Liver (tissue), 9 donors: ENCODE measurements around the gene NDUFC2. TPM values are rescaled to one million over a fixed set of nuclear protein-coding genes. Genes with fewer than 3 reads are reported as not detected.

Experiments
- DNase-seq: peaks from one replicate; pipeline ENCODE4 v3.0.0-alpha.2; 2017; ENCODE audit warnings: low spot score
- H3K27ac ChIP-seq, 2 donors: one replicate each; pipeline ENCODE4 v1.7.0; 2013; ENCODE audit warnings: inconsistent platforms in 2 of 2, low read length in 2 of 2, control low read depth in 1 of 2, low read depth in 1 of 2, mild to moderate bottlenecking in 1 of 2
- H3K27me3 ChIP-seq, 4 donors: one replicate each; pipeline versions ENCODE4 v1.6.1 to v1.7.0; 2013; ENCODE audit warnings: low read length in 3 of 4, inconsistent platforms in 1 of 4, mild to moderate bottlenecking in 1 of 4, moderate library complexity in 1 of 4; ENCODE audit not compliant: control insufficient read depth in 4 of 4, insufficient read depth in 4 of 4
- H3K36me3 ChIP-seq, 4 donors: one replicate each; pipeline versions ENCODE4 v1.6.1 to v1.7.0; 2013; ENCODE audit warnings: low read length in 3 of 4, mild to moderate bottlenecking in 3 of 4, low read depth in 1 of 4, moderate library complexity in 1 of 4; ENCODE audit not compliant: control insufficient read depth in 4 of 4, insufficient read depth in 3 of 4
- H3K4me1 ChIP-seq, 4 donors: one replicate each; pipeline versions ENCODE4 v1.6.1 to v1.7.0; 2013; ENCODE audit warnings: low read length in 3 of 4, mild to moderate bottlenecking in 3 of 4, moderate library complexity in 1 of 4; ENCODE audit not compliant: control insufficient read depth in 4 of 4, insufficient read depth in 4 of 4
- H3K4me3 ChIP-seq, 3 donors: one replicate each; pipeline versions ENCODE4 v1.6.1 to v1.7.0; 2013; ENCODE audit warnings: low read length in 3 of 3, control low read depth in 1 of 3, low read depth in 1 of 3, mild to moderate bottlenecking in 1 of 3
- H3K9ac ChIP-seq, 2 donors: one replicate each; pipeline ENCODE4 v1.7.0; 2013; ENCODE audit warnings: low read length in 2 of 2, mild to moderate bottlenecking in 2 of 2, moderate library complexity in 2 of 2, control low read depth in 1 of 2, low read depth in 1 of 2
- H3K9me3 ChIP-seq, 4 donors: one replicate each; pipeline versions ENCODE4 v1.6.1 to v1.7.0; 2013; ENCODE audit warnings: low read length in 3 of 4; ENCODE audit not compliant: control insufficient read depth in 4 of 4
- EGR1 ChIP-seq, 2 donors: IDR thresholded peaks; 2 replicates each; pipeline ENCODE4 v1.6.1; 2016 to 2018; ENCODE audit warnings: antibody characterized with exemption in 2 of 2, low read depth in 2 of 2
- FOXA1 ChIP-seq: IDR thresholded peaks from 2 replicates; pipeline ENCODE4 v1.6.1; 2016; ENCODE audit warnings: antibody characterized with exemption
- FOXA2 ChIP-seq: IDR thresholded peaks from 2 replicates; pipeline ENCODE4 v1.6.1; 2016; ENCODE audit warnings: antibody characterized with exemption
- GABPA ChIP-seq, 2 donors: IDR thresholded peaks in 1 of 2; conservative IDR thresholded peaks in 1 of 2; 2 replicates each; pipeline ENCODE4 v1.6.1; 2016; ENCODE audit warnings: antibody characterized with exemption in 2 of 2, mild to moderate bottlenecking in 1 of 2, moderate library complexity in 1 of 2
- HNF4A ChIP-seq, 2 donors: conservative IDR thresholded peaks; 2 replicates each; pipeline ENCODE4 v1.6.1; 2016; ENCODE audit warnings: antibody characterized with exemption in 2 of 2, mild to moderate bottlenecking in 2 of 2
- HNF4G ChIP-seq: IDR thresholded peaks from 2 replicates; pipeline ENCODE4 v1.6.1; 2016; ENCODE audit warnings: antibody characterized with exemption
- JUND ChIP-seq, 2 donors: IDR thresholded peaks; 2 replicates each; pipeline ENCODE4 v1.6.1; 2016; ENCODE audit warnings: antibody characterized with exemption in 2 of 2
- NR2F2 ChIP-seq: IDR thresholded peaks from 2 replicates; pipeline ENCODE4 v1.6.1; 2016; ENCODE audit warnings: antibody characterized with exemption
- RAD21 ChIP-seq, 2 donors: IDR thresholded peaks; 2 replicates each; pipeline ENCODE4 v1.6.1; 2016; ENCODE audit warnings: antibody characterized with exemption in 2 of 2, mild to moderate bottlenecking in 2 of 2
- RXRA ChIP-seq, 2 donors: IDR thresholded peaks; 2 replicates each; pipeline ENCODE4 v1.6.1; 2017 to 2018; ENCODE audit warnings: antibody characterized with exemption in 2 of 2, mild to moderate bottlenecking in 1 of 2
- SP1 ChIP-seq: IDR thresholded peaks from 2 replicates; pipeline ENCODE4 v1.6.1; 2018; ENCODE audit warnings: antibody characterized with exemption, mild to moderate bottlenecking
- TAF1 ChIP-seq: conservative IDR thresholded peaks from 2 replicates; pipeline ENCODE4 v1.6.1; 2016; ENCODE audit warnings: antibody characterized with exemption, mild to moderate bottlenecking
- YY1 ChIP-seq: IDR thresholded peaks from 2 replicates; pipeline ENCODE4 v1.6.1; 2016; ENCODE audit warnings: antibody characterized with exemption, mild to moderate bottlenecking
- WGBS: extraction: QIAGEN DNeasy Blood & Tissue Kit; methylation state at CpG from one replicate; pipeline ENCODE4 v1.1.7; 2013; 5-methylcytosine and 5-hydroxymethylcytosine counted together
- polyA plus RNA-seq, 2 donors: library from polyadenylated mRNA; stranded (reverse) in 1 of 2; unstranded in 1 of 2; fragments of 200-250 nt in 1 of 2; fragments of >200 nt in 1 of 2; fragmentation: Nextera tagmentation in 1 of 2; extraction: Ambion mirVana in 1 of 2; gene quantifications; one replicate each; pipeline versions ENCODE4 v1.2.1 to v1.2.3, GENCODE V29; 2013 to 2015
- total RNA-seq, 2 donors: library from RNA; depleted of rRNA; stranded (reverse); fragments of >200 nt; gene quantifications; one replicate each; pipeline ENCODE4 v1.2.3, GENCODE V29; 2014
- TF ChIP-seq, protein P1 (sequence below): IDR thresholded peaks from 2 replicates; pipeline ENCODE4 v1.6.1; 2016; ENCODE audit warnings: antibody characterized with exemption, mild to moderate bottlenecking
- TF ChIP-seq, protein P2 (sequence below): IDR thresholded peaks from 2 replicates; pipeline ENCODE4 v1.6.1; 2016; ENCODE audit warnings: antibody characterized with exemption
- TF ChIP-seq, protein P3 (sequence below): IDR thresholded peaks from 2 replicates; pipeline ENCODE4 v1.6.1; 2016; ENCODE audit warnings: antibody characterized with exemption
- TF ChIP-seq, protein P4 (sequence below): IDR thresholded peaks from 2 replicates; pipeline ENCODE4 v1.6.1; 2016; ENCODE audit warnings: antibody characterized with exemption
- donor health status: healthy.
- donor health status: healthy.
- donor health status: healthy.
- donor health status: healthy.
- donor health status: healthy.

Gene NDUFC2
- total RNA-seq (100 to 1,000 TPM in 1 of 2 donors, 10 to 100 TPM in 1; 86.9 to 142 TPM), polyA plus RNA-seq (100 to 1,000 TPM; 256 to 783 TPM)

DNA sequence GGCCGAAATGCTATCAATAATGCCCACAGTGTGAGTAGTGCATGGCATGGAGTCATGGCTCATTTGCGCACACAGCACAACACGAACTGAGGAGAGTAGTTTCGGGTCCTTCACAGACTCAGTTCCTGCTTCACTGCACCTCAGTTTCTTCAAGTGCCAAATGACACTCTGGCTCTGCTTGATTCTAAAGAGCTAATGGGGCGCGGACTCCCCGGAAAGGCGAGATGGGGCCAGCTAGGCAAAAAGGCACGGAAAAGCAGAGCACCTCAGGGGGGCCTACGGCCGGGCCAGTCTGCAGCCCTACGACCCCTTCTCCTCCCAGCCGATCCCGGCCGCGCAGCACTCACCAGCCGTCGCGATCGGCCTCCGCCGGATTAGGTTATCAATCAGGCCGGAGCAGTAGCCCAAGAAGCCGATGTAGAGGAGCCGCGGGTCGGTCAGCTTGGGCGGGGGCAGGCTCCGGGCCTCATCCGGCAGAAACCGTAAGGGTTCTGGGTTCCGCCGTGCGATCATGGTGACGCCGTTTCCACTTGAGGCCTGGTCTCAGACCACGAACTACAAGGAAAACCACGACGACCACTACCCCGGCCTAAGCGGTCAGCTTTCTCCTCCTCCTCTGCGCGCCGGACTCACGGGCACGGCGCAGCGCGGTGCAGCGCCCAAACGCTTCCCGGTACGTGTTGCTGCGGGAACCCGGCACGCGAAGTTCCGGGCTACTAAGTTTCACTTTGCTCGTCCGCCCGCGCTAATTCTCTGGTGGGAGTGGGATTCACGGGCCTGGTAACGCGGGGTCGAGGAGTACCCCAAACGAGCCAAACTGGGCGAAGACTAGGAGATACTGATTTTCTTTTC, at the start of gene NDUFC2:
NDUFC2 (minus strand) TSS at position 631 of the 852 bp plus-strand sequence; CDS start at position 513, 118 bp downstream.
- TF ChIP-seq HNF4G, result no peak
- TF ChIP-seq FOXA2, result no peak
- TF ChIP-seq, protein P1, sequence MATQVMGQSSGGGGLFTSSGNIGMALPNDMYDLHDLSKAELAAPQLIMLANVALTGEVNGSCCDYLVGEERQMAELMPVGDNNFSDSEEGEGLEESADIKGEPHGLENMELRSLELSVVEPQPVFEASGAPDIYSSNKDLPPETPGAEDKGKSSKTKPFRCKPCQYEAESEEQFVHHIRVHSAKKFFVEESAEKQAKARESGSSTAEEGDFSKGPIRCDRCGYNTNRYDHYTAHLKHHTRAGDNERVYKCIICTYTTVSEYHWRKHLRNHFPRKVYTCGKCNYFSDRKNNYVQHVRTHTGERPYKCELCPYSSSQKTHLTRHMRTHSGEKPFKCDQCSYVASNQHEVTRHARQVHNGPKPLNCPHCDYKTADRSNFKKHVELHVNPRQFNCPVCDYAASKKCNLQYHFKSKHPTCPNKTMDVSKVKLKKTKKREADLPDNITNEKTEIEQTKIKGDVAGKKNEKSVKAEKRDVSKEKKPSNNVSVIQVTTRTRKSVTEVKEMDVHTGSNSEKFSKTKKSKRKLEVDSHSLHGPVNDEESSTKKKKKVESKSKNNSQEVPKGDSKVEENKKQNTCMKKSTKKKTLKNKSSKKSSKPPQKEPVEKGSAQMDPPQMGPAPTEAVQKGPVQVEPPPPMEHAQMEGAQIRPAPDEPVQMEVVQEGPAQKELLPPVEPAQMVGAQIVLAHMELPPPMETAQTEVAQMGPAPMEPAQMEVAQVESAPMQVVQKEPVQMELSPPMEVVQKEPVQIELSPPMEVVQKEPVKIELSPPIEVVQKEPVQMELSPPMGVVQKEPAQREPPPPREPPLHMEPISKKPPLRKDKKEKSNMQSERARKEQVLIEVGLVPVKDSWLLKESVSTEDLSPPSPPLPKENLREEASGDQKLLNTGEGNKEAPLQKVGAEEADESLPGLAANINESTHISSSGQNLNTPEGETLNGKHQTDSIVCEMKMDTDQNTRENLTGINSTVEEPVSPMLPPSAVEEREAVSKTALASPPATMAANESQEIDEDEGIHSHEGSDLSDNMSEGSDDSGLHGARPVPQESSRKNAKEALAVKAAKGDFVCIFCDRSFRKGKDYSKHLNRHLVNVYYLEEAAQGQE, result peak; percentile 60
- peak; percentile 60 to 82 for TF ChIP-seq GABPA (IDR thresholded peaks at IDR 0.05 in 1 of 2, conservative IDR thresholded peaks at IDR 0.05 in 1 of 2)
- peak; percentile 15 to 32 for TF ChIP-seq RXRA (IDR thresholded peaks at IDR 0.05)
- no peak for TF ChIP-seq JUND (IDR thresholded peaks at IDR 0.05)
- TF ChIP-seq, protein P2, sequence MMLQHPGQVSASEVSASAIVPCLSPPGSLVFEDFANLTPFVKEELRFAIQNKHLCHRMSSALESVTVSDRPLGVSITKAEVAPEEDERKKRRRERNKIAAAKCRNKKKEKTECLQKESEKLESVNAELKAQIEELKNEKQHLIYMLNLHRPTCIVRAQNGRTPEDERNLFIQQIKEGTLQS, result no peak
- TF ChIP-seq SP1, result peak; percentile 38
- TF ChIP-seq EGR1 (IDR thresholded peaks at IDR 0.05; ENCODE audit: low read depth in 2 of 2), result peak in 1 of 2 donors; percentile 38
- TF ChIP-seq, protein P3, sequence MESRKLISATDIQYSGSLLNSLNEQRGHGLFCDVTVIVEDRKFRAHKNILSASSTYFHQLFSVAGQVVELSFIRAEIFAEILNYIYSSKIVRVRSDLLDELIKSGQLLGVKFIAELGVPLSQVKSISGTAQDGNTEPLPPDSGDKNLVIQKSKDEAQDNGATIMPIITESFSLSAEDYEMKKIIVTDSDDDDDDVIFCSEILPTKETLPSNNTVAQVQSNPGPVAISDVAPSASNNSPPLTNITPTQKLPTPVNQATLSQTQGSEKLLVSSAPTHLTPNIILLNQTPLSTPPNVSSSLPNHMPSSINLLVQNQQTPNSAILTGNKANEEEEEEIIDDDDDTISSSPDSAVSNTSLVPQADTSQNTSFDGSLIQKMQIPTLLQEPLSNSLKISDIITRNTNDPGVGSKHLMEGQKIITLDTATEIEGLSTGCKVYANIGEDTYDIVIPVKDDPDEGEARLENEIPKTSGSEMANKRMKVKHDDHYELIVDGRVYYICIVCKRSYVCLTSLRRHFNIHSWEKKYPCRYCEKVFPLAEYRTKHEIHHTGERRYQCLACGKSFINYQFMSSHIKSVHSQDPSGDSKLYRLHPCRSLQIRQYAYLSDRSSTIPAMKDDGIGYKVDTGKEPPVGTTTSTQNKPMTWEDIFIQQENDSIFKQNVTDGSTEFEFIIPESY, result peak; percentile 45
- no peak for TF ChIP-seq FOXA1
- TF ChIP-seq HNF4A (conservative IDR thresholded peaks at IDR 0.05), result peak in 1 of 2 donors; percentile 14
- TF ChIP-seq, protein P4, sequence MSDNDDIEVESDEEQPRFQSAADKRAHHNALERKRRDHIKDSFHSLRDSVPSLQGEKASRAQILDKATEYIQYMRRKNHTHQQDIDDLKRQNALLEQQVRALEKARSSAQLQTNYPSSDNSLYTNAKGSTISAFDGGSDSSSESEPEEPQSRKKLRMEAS, result peak; percentile 52
- TF ChIP-seq NR2F2, result peak; percentile 18
- peak; percentile 81 for TF ChIP-seq YY1
- peak in 1 of 2 donors; percentile 60 for TF ChIP-seq RAD21 (IDR thresholded peaks at IDR 0.05)
- TF ChIP-seq TAF1, result peak; percentile 44
- Histone ChIP-seq H3K27me3 (no peaks in the 10 kb centered on the region), H3K27ac (peak within 1 kb of the TSS; percentile 87 to 91), H3K4me3 (peak within 1 kb of the TSS; percentile 81 to 92 (median 91)), H3K9me3 (no peaks in the 10 kb centered on the region), H3K36me3 (no peaks in the 10 kb centered on the region), H3K9ac (peak within 1 kb of the TSS; percentile 83 to 95), H3K4me1 (peaks cover 12 to 48% (median 23%) of the 10 kb centered on the region in 4 donors)
- under 1% methylated on average over 68 of the region's 68 CpGs for WGBS
- DNase-seq, result peak; percentile 78

DNA sequence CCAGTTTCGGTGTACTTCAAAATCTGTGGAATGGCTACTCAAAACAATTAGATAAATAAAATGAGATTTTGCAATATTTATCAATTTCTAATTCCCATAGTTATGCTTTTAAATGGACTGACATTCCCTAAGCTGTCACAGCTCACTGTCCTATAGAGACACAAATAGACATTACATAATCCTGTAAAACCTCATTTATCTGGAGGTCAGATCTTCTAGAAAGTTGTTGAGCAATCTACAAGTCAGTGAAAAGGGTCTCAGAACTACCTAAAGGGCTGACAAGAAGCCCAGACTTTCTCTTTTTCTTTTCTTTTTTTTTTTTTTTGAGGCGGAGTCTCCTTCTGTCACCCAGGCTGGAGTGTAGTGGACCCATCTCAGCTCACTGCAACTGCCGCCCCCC, 47.7 kb upstream of the NDUFC2 start:
- no peak overlapping the region for H3K9ac ChIP-seq
- TF ChIP-seq FOXA1 (no peak), RXRA (IDR thresholded peaks at IDR 0.05) (no peak)
- TF ChIP-seq, protein P3, result no peak
- 98% methylated on average over 3 of the region's 3 CpGs for WGBS
- peaks cover 0 to 12% (median 8%) of the 10 kb centered on the region in 4 donors for H3K36me3 ChIP-seq
- no peaks in the 10 kb centered on the region for H3K27me3 ChIP-seq
- no peak overlapping the region for H3K27ac ChIP-seq
- H3K4me3 ChIP-seq, result no peak overlapping the region
- no peaks in the 10 kb centered on the region for H3K4me1 ChIP-seq
- DNase-seq, result no peak
- no peaks in the 10 kb centered on the region for H3K9me3 ChIP-seq
